Vagina (tissue), 2 donors: ENCODE data around the gene LALBA. TPM values are rescaled to one million over a fixed set of nuclear protein-coding genes. Genes with fewer than 3 reads are reported as not detected.

ENCODE experiments used
- DNase-seq, 2 donors: peaks; one replicate each; pipeline ENCODE4 v3.0.0-alpha.2; 2017; ENCODE audit errors: extremely low spot score in 2 of 2
- H3K27ac ChIP-seq: fragments of 200-600 bp; sonication (generic); one replicate; pipeline ENCODE4 v1.5.1; 2019
- H3K27me3 ChIP-seq: fragments of 200-600 bp; sonication (generic); one replicate; pipeline ENCODE4 v1.5.1; 2019
- H3K36me3 ChIP-seq, 2 donors: fragments of 200-600 bp; sonication (generic); one replicate each; pipeline ENCODE4 v1.5.1; 2017 to 2019
- H3K4me1 ChIP-seq: fragments of 200-600 bp; sonication (generic); one replicate; pipeline ENCODE4 v1.5.1; 2019
- H3K4me3 ChIP-seq, 2 donors: fragments of 200-600 bp; sonication (generic); 1 replicate in 1 of 2; 2 replicates in 1 of 2; pipeline ENCODE4 v1.5.1; 2016 to 2019
- H3K9me3 ChIP-seq: fragments of 200-600 bp; sonication (generic); one replicate; pipeline ENCODE4 v1.5.1; 2019
- CTCF ChIP-seq, 3 experiments: fragments of 450-650 bp in 2 of 3; fragments of 200-600 bp in 1 of 3; sonication (generic) in 1 of 3; IDR thresholded peaks; one replicate each; pipeline ENCODE4 v1.5.1; 2017 to 2019; ENCODE audit warnings: antibody characterized with exemption in 3 of 3, mild to moderate bottlenecking in 2 of 3, moderate library complexity in 2 of 3
- POLR2A ChIP-seq, 2 donors: fragments of 450-650 bp; IDR thresholded peaks; one replicate each; pipeline ENCODE4 v1.6.1; 2017; ENCODE audit warnings: antibody characterized with exemption in 2 of 2, mild to moderate bottlenecking in 2 of 2, moderate library complexity in 2 of 2
- POLR2AphosphoS5 ChIP-seq, 2 donors: sonication (generic); formaldehyde crosslinking; IDR thresholded peaks; one replicate each; pipeline ENCODE4 v1.9.0; 2017; ENCODE audit warnings: antibody characterized with exemption in 2 of 2, mild to moderate bottlenecking in 2 of 2, low read depth in 1 of 2; ENCODE audit not compliant: insufficient read depth in 1 of 2
- intact Hi-C: fragments of 100-400 bp; cut with DNase I; formaldehyde crosslinking; loops from one replicate; pipeline ENCODE4 v1.15.1; 2023
- total RNA-seq: library from RNA; depleted of rRNA; stranded (reverse); fragments of >200 nt; gene quantifications from one replicate; pipeline ENCODE4 v1.2.3, GENCODE V29; 2016

The LALBA gene
- total RNA-seq, 1 donor from 2014 or later, result not detected

GRCh38 chr12:48601013-48601756, 31.3 kb upstream of the LALBA start:
- Histone ChIP-seq H3K27me3 (no peaks in the 10 kb centered on the region), H3K27ac (no peak overlapping the region), H3K4me3 (no peak overlapping the region), H3K36me3 (no peaks in the 10 kb centered on the region), H3K4me1 (no peaks in the 10 kb centered on the region), H3K9me3 (peaks cover 3% of the 10 kb centered on the region)
- DNase-seq, result no peak
- intact Hi-C loops, result no loop called here
- no peak for TF ChIP-seq POLR2AphosphoS5 (IDR thresholded peaks at IDR 0.05; ENCODE audit: insufficient read depth in 1 of 2, low read depth in 1 of 2)
- TF ChIP-seq POLR2A (IDR thresholded peaks at IDR 0.05), result no peak
- TF ChIP-seq CTCF (IDR thresholded peaks at IDR 0.05), result no peak

GRCh38 chr12:48600552-48600951, 30.7 kb upstream of the LALBA start:
- peaks cover 3% of the 10 kb centered on the region for H3K9me3 ChIP-seq
- intact Hi-C loops, result no loop called here
- DNase-seq, result no peak
- H3K27ac ChIP-seq, result no peak overlapping the region
- no peaks in the 10 kb centered on the region for H3K27me3 ChIP-seq
- no peak overlapping the region for H3K4me3 ChIP-seq
- no peaks in the 10 kb centered on the region for H3K36me3 ChIP-seq
- no peaks in the 10 kb centered on the region for H3K4me1 ChIP-seq
- TF ChIP-seq CTCF (IDR thresholded peaks at IDR 0.05), result no peak
- TF ChIP-seq POLR2AphosphoS5 (IDR thresholded peaks at IDR 0.05; ENCODE audit: insufficient read depth in 1 of 2, low read depth in 1 of 2), result no peak
- TF ChIP-seq POLR2A (IDR thresholded peaks at IDR 0.05), result no peak

GRCh38 chr12:48592591-48593086, 22.8 kb upstream of the LALBA start:
- Histone ChIP-seq H3K4me3 (no peak overlapping the region), H3K4me1 (no peaks in the 10 kb centered on the region), H3K27me3 (no peaks in the 10 kb centered on the region), H3K36me3 (no peaks in the 10 kb centered on the region), H3K9me3 (no peaks in the 10 kb centered on the region), H3K27ac (no peak overlapping the region)
- TF ChIP-seq POLR2A (IDR thresholded peaks at IDR 0.05) (no peak), CTCF (IDR thresholded peaks at IDR 0.05) (no peak), POLR2AphosphoS5 (IDR thresholded peaks at IDR 0.05; ENCODE audit: insufficient read depth in 1 of 2, low read depth in 1 of 2) (no peak)
- intact Hi-C loops, result no loop called here
- DNase-seq, result no peak

- no peaks in the 10 kb centered on the region for H3K36me3 ChIP-seq
- no peak overlapping the region for H3K4me3 ChIP-seq
- intact Hi-C loops, result no loop called here
- no peaks in the 10 kb centered on the region for H3K4me1 ChIP-seq
- no peak overlapping the region for H3K27ac ChIP-seq
- TF ChIP-seq POLR2A (IDR thresholded peaks at IDR 0.05) (no peak), POLR2AphosphoS5 (IDR thresholded peaks at IDR 0.05; ENCODE audit: insufficient read depth in 1 of 2, low read depth in 1 of 2) (no peak)
- H3K9me3 ChIP-seq, result no peaks in the 10 kb centered on the region
- no peaks in the 10 kb centered on the region for H3K27me3 ChIP-seq
- DNase-seq, result peak in 1 of 2 donors; percentile 58
Observed at GRCh38 chr12:48586361-48586760, 16.5 kb upstream of the LALBA start.

GRCh38 chr12:48583728-48584127, 13.9 kb upstream of the LALBA start:
- H3K36me3 ChIP-seq, result no peaks in the 10 kb centered on the region
- H3K4me3 ChIP-seq, result no peak overlapping the region
- intact Hi-C loops, result no loop called here
- TF ChIP-seq CTCF (IDR thresholded peaks at IDR 0.05) (no peak), POLR2A (IDR thresholded peaks at IDR 0.05) (no peak), POLR2AphosphoS5 (IDR thresholded peaks at IDR 0.05; ENCODE audit: insufficient read depth in 1 of 2, low read depth in 1 of 2) (no peak)
- no peaks in the 10 kb centered on the region for H3K4me1 ChIP-seq
- no peak for DNase-seq
- no peaks in the 10 kb centered on the region for H3K9me3 ChIP-seq
- H3K27ac ChIP-seq, result no peak overlapping the region
- H3K27me3 ChIP-seq, result no peaks in the 10 kb centered on the region
